Measurements from ENCODE around the gene LHX5.

LHX5 gene

GRCh38 chr12:113477842-113478215, 6.2 kb upstream of the LHX5 start:
- DNase-seq (ENCODE audit: low read depth): no peak

DNA sequence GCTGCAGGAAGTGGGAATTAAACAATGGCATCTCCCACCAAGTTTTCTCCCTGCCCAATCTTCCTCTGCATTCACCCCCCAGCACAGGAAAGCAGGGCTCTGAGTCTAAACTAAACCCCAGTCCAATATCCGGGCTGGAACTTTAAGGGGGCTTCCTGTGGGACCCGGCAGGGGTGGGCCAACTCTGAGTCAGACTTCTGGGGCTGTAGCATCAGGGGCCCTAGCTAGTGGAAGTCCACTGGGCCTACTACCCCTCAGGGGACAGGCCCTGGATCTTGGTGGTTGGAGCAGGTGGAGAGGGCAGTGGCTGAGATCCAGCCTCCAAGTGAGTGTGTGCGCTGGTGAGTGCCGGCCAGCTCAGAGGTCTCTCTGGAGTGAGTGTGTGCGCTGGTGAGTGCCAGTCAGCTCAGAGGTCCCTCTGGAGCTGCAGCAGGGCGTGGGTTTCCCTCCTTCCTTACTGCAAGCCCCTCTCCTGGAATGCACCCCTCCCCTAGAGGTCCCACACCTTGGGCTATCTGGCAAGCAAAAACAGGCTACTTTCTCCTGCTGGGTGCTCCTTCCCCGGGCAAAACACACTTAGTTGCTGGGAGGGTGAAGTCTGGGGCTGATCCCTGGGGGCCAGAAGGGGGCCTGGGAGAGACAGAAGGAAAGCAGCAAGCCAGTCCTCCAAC, 5.6 kb upstream of the LHX5 start:
- no peak for DNase-seq (ENCODE audit: low read depth)

DNA sequence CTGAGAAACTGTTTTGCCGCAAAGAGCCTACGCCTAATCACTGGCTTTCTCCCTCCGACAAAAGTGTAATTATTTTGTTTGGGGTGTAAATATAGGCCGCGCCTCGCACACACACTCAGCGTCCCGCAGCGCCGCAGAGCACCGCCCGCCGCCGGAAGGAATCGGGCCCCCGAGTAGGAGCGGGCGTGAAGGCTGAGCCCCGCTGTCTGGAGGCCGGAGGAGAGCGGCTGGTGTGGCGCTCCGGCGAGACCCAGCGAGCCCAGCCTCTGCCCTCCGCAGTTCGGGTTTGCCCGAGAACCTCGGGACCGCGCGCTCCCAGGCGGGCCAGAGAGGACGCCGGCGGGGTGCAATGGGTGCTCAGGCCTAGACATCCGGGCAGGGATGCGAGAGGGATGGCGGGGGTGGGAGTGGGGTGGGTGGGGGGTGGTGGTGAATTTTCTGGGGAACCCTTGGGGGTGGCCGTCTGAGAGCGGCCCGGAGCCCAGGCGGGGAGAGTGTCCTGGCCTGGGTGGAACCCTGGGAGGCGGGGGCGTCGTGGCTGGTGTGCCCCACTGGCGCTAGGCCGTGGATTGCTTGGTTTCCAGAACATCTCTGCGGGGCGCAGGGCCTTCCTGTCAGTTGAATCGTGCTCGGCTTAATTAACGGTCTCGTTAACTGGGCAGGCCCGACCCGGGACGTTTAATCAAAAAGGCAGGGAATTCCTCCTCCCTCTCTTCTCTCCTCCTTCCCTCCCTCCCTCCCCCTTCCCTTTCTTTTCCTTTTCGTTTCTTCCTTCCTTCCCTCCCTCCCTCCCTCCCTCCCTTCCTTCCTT, 4.7 kb upstream of the LHX5 start:
- no peak for DNase-seq (ENCODE audit: low read depth)

DNA sequence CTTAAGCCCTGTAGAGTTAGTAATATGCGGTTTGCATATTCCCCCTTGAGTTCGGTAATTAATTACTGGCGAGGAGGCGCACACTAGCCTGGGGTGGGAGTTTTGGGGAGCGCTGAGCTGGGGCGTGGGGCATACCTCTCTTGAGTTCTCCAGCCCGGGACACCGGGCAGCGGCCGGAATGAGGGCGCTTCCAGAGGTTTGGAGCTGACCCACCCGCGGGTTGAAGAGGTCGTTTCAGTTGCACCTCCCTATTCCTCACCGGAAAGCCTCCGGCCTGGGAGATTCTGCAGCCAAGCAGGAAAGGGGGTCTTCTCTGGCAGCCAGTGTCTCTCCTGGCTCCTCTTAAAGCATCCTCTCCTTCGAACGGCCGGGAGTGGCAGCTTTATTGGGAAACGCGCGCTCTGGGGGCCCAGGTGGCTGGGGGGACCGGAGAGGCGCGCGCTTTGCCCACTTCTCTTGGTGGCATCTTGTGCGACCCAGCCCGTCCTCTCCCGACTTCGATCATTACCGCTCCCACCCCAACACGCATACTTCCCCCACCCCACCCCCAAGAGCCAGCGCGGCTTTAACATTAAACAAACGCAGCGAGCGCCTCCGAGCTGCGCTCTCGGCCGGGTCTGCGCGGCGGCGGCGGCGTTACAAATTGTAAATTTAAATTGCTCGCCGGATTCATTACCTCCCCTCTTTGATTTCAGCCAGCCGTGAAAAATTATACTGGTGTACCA, 3.9 kb upstream of the LHX5 start:
- DNase-seq (ENCODE audit: low read depth): no peak

DNA sequence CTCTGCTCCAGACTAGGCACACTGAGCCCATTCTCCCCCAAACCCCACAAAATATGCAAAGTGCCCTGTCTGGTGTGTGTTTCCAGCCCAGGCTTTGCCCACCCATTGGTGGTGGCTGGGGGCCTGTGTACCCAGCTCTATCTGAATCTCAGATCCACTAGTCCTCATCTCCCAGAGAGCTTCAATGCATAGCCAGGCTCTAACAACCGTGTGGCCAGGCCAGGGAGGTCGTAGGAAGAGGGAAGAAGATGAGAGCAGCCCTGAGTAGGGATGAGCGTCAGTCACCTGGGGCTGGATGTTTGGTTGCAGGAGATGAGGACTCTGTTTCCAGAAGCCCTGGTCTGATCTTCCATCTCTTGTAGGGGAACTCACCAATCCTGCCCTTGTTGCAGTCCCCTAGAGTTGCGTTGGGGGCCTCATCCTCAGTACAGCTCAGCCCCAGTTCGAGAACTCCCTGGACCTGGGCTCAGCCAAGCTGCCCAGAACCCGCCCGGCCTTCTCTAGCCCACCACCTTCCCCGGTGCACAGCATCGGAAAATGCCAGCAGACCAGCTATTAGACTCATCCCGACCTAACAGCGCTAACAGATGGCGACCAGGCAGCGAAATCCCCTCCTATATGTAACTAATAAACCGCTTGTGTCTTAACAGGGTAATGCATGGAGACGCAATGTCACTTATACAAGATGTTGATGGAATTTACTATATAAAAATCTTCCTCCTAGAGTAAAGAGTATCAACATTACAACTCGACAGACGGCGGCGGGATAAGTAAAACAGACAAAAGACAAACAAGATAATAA, 3.2 kb upstream of the LHX5 start:
- DNase-seq (ENCODE audit: low read depth): no peak

DNA sequence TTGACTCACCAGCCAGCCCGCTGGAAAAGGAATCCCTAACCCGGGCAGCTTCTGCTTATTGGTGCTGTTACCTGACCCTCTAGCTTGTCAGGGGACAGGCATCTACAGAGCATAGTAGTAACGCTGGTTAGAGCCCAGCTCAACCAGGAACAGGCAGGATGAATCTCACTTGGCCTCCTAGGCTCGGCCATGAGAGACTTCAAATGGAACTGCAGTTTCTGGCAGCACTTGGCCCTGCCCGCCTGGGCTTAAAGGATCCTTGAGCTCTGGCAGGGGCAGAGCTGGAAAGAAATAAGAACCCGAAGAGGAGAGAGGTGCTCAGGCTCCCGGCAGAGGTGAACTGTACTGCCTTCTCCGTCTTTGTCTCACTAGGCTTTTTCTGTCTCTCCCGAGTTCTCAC, 2.3 kb upstream of the LHX5 start:
- DNase-seq (ENCODE audit: low read depth): no peak

GRCh38 chr12:113473400-113473799, 1.7 kb upstream of the LHX5 start:
- DNase-seq (ENCODE audit: low read depth): no peak

- no peak for DNase-seq (ENCODE audit: low read depth)
These were observed 785 bp upstream of the LHX5 start for GRCh38 chr12:113472191-113473121.

- no peak for DNase-seq (ENCODE audit: low read depth)
These were observed 626 bp downstream of the LHX5 start for GRCh38 chr12:113470871-113471618.

- DNase-seq (ENCODE audit: low read depth): no peak
These were observed 1.5 kb downstream of the LHX5 start for GRCh38 chr12:113469949-113470743.

GRCh38 chr12:113469224-113469948, 2.3 kb downstream of the LHX5 start:
- DNase-seq (ENCODE audit: low read depth): no peak

- no peak for DNase-seq (ENCODE audit: low read depth)
These were observed 3.1 kb downstream of the LHX5 start for GRCh38 chr12:113468365-113469223.

- no peak for DNase-seq (ENCODE audit: low read depth)
These were observed 3.9 kb downstream of the LHX5 start for GRCh38 chr12:113467502-113468364.

GRCh38 chr12:113467142-113467501, 4.5 kb downstream of the LHX5 start:
- no peak for DNase-seq (ENCODE audit: low read depth)

DNA sequence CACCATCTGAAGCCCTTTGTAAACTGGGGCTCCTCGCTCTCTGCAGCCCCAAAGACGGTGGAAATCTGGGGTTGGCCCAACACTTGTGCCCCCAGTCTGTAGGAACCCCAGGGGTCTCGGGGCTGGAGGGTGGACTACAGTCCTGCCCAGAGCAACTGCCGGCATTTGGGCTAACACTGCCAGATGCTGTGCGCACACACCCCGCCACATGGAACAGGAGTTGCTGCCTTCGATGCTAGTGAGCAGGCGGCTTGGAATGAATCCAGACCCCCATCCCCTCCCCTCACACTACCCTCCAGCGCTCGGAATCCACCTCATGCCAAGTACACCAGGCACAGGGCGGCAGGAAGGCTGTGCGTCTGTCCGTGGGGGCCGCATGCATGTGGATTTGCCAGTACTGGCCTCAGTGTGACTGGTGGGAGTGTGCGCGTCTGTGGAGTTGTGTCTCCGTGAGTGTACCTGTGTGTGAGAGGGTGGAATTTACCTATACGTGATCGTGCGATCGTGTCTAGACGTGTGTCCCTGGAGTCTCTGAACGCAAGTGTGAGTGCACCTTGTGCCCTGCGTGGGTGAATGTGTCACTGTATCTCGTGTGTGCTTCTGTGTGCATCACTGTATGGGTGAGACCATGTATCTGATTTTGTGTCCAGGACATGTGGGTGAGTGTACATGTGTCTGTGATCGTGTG, 5.1 kb downstream of the LHX5 start:
- DNase-seq (ENCODE audit: low read depth): no peak

GRCh38 chr12:113465808-113466453, 5.7 kb downstream of the LHX5 start:
- DNase-seq (ENCODE audit: low read depth): no peak

Data from stimulated activated CD8-positive, alpha-beta memory T cell treated with anti-CD3 and anti-CD28 coated beads, Interleukin-12 subunit alpha, Interleukin-12 subunit beta, amount 100 ng/mL, for 4 hours (primary cell).